SK-N-SH treated with all-trans-retinoic acid at 6 μM for 48 hours (cell line): ENCODE measurements around the gene PIWIL1.

ENCODE experiments used
- CSDC2 ChIP-seq: fragments of 250-450 bp; sonication (Bioruptor Pico); IDR thresholded peaks from 2 replicates; pipeline ENCODE4 v1.5.0; 2020; ENCODE audit warnings: mild to moderate bottlenecking, moderate library complexity
- PATZ1 ChIP-seq: fragments of 250-450 bp; sonication (Bioruptor Pico); IDR thresholded peaks from 2 replicates; pipeline ENCODE4 v1.8.0; 2020; ENCODE audit warnings: mild to moderate bottlenecking, moderate library complexity, borderline replicate concordance
- PPARA ChIP-seq: fragments of 250-450 bp; sonication (Bioruptor Pico); IDR thresholded peaks from 2 replicates; pipeline ENCODE4 v1.5.0; 2020; ENCODE audit warnings: mild to moderate bottlenecking, borderline replicate concordance
- RARB ChIP-seq: fragments of 250-450 bp; sonication (Bioruptor Pico); IDR thresholded peaks from 2 replicates; pipeline ENCODE4 v1.8.0; 2021; ENCODE audit warnings: mild to moderate bottlenecking, moderate library complexity
- TCF4 ChIP-seq: fragments of 250-450 bp; sonication (Bioruptor Pico); IDR thresholded peaks from 2 replicates; pipeline ENCODE4 v1.8.0; 2021; ENCODE audit warnings: mild to moderate bottlenecking, moderate library complexity, borderline replicate concordance
- TOX ChIP-seq: fragments of 250-450 bp; sonication (Bioruptor Pico); IDR thresholded peaks from 2 replicates; pipeline ENCODE4 v1.8.0; 2021; ENCODE audit warnings: mild to moderate bottlenecking, moderate library complexity, borderline replicate concordance
- ZC3H10 ChIP-seq: fragments of 250-450 bp; sonication (Bioruptor Pico); IDR thresholded peaks from 2 replicates; pipeline ENCODE4 v1.5.1; 2021; ENCODE audit warnings: mild to moderate bottlenecking, moderate library complexity
- ZFP3 ChIP-seq: fragments of 250-450 bp; sonication (Bioruptor Pico); IDR thresholded peaks from 2 replicates; pipeline ENCODE4 v1.5.0; 2020; ENCODE audit warnings: mild to moderate bottlenecking, moderate library complexity
- ZFP30 ChIP-seq: fragments of 450-650 bp; formaldehyde crosslinking; IDR thresholded peaks from 2 replicates; pipeline ENCODE4 v1.5.0; 2022; ENCODE audit warnings: mild to moderate bottlenecking, moderate library complexity

GRCh38 chr12:130375296-130376287 lies 37.9 kb downstream of the PIWIL1 start:
- TF ChIP-seq ZFP30 (CRISPR knock-in tag) (no peak), TOX (CRISPR knock-in tag) (no peak), ZFP3 (CRISPR knock-in tag) (no peak), PATZ1 (CRISPR knock-in tag) (no peak), PPARA (CRISPR knock-in tag) (no peak), ZC3H10 (CRISPR knock-in tag) (no peak), CSDC2 (CRISPR knock-in tag) (no peak), TCF4 (no peak), RARB (CRISPR knock-in tag) (no peak)
